Right lobe of liver (tissue), 6 donors: ENCODE data around the gene MMADHC. TPM values are rescaled to one million over a fixed set of nuclear protein-coding genes. Genes with fewer than 3 reads are reported as not detected.

Experiments
- ATAC-seq, 4 donors: fragments of 200-7000 bp; cut with Tn5 transposase; one replicate each; pipeline ENCODE4 v1.9.1; 2020; ENCODE audit warnings: mild to moderate bottlenecking in 4 of 4, moderate library complexity in 4 of 4
- DNase-seq, 3 donors: peaks; one replicate each; pipeline ENCODE4 v3.0.0-alpha.2; 2020
- H3K27ac ChIP-seq, 3 donors: fragments of 200-600 bp; one replicate each; pipeline ENCODE4 v1.8.0; 2022
- H3K27me3 ChIP-seq, 2 donors: fragments of 200-600 bp; one replicate each; pipeline ENCODE4 v1.8.0; 2022
- H3K36me3 ChIP-seq, 4 donors: fragments of 200-600 bp; sonication (generic) in 1 of 4; one replicate each; pipeline versions ENCODE4 v1.5.1 to v1.8.0; 2017 to 2022; ENCODE audit warnings: control low read depth in 1 of 4
- H3K4me1 ChIP-seq, 4 donors: fragments of 200-600 bp; sonication (generic) in 1 of 4; one replicate each; pipeline versions ENCODE4 v1.5.1 to v1.8.0; 2017 to 2022; ENCODE audit warnings: control low read depth in 1 of 4
- H3K4me3 ChIP-seq, 3 donors: fragments of 200-600 bp; one replicate each; pipeline ENCODE4 v1.8.0; 2022
- H3K9me3 ChIP-seq, 4 donors: fragments of 200-600 bp; sonication (generic) in 1 of 4; one replicate each; pipeline versions ENCODE4 v1.5.1 to v1.8.0; 2017 to 2022; ENCODE audit warnings: control low read depth in 1 of 4
- CTCF ChIP-seq, 4 donors: fragments of 200-600 bp in 3 of 4; fragments of 450-650 bp in 1 of 4; IDR thresholded peaks; one replicate each; pipeline versions ENCODE4 v1.5.1 to v1.8.0; 2016 to 2022; ENCODE audit warnings: antibody characterized with exemption in 4 of 4, mild to moderate bottlenecking in 2 of 4
- POLR2A ChIP-seq: fragments of 450-650 bp; IDR thresholded peaks from one replicate; pipeline ENCODE4 v1.6.1; 2017; ENCODE audit warnings: antibody characterized with exemption, mild to moderate bottlenecking
- WGBS: methylation state at CpG from one replicate; pipeline ENCODE4 v1.1.6; 2018; ENCODE audit warnings: low coverage, low lambda C conversion rate; ENCODE audit not compliant: insufficient coverage; ENCODE audit errors: missing lambda C conversion rate; 5-methylcytosine and 5-hydroxymethylcytosine counted together
- intact Hi-C, 2 donors: fragments of 100-400 bp; cut with DNase I; formaldehyde crosslinking; loops; one replicate each; pipeline versions ENCODE4 v1.11.2 to v1.14.1; 2022
- small RNA-seq, 2 experiments: library from RNA; depleted of rRNA; stranded (forward); fragments of <200 nt; gene quantifications; one replicate each; pipeline ENCODE3, GENCODE V24; 2016
- total RNA-seq, 6 experiments: library from RNA; depleted of rRNA in 2 of 6; stranded (reverse); fragments of >200 nt in 2 of 6; fragmentation: NEBNext Ultra II Directional in 3 of 6; extraction: Animal tissue kit (Norgen Biotek cat#: 25700) in 3 of 6; gene quantifications; one replicate each; pipeline versions ENCODE4 v1.1.0 to v1.2.4, GENCODE V29; 2016 to 2023
- donor health status: DM: no; HTN: yes; CAD: no.
- donor health status: DM: no; HTN: no; CAD: no.
- donor health status: DM: no; HTN: no; CAD: no.
- donor health status: DM: no; HTN: yes; CAD: no.
- donor health status: DM: no; HTN: yes; CAD: no.

MMADHC gene
- total RNA-seq, 6 experiments from 2014 or later: 59.9 to 84.9 (median 66.2) TPM

- H3K27me3 ChIP-seq: no peaks in the 10 kb centered on the region
- no peak overlapping the region for H3K27ac ChIP-seq
- no peak for ATAC-seq
- DNase-seq: no peak
- intact Hi-C loops: no loop called here
- H3K36me3 ChIP-seq: no peaks in the 10 kb centered on the region
- TF ChIP-seq CTCF (IDR thresholded peaks at IDR 0.05): no peak
- TF ChIP-seq POLR2A: no peak
- H3K4me3 ChIP-seq: no peak overlapping the region
- no CpG with 5 or more reads among the region's 9 CpGs for WGBS
- H3K9me3 ChIP-seq: no peaks in the 10 kb centered on the region
- H3K4me1 ChIP-seq: no peaks in the 10 kb centered on the region
These were observed 62.3 kb downstream of the MMADHC start for GRCh38 chr2:149525323-149525722.

Small RNAs within 50 kb of the gene (small RNA-seq; reads per million reads assigned to genes)
- 0 reads per million in 2 experiments for gene RNU6-601P
